PC-9 (cell line): ENCODE measurements around the gene HEATR3.

Experiments used
- CTCF ChIP-seq: fragments of 200-600 bp; sonication (generic); conservative IDR thresholded peaks from 2 replicates; pipeline ENCODE4 v1.6.1; 2017; ENCODE audit warnings: mixed run types, antibody characterized with exemption, mild to moderate bottlenecking, moderate library complexity
- EZH2 ChIP-seq: fragments of 200-600 bp; sonication (generic); IDR thresholded peaks from 2 replicates; pipeline ENCODE4 v1.8.0; 2017; ENCODE audit warnings: antibody characterized with exemption, low read depth

GRCh38 chr16:50035468-50035992, 30.2 kb upstream of the HEATR3 start:
- TF ChIP-seq CTCF: no peak
- TF ChIP-seq EZH2: no peak
